ENCODE measurements around the gene SLC29A3. TPM values are rescaled to one million over a fixed set of nuclear protein-coding genes. Genes with fewer than 3 reads are reported as not detected.

Gene SLC29A3
- total and polyA plus RNA-seq, 10 of the 15 experiments (the other 5 are each of a cell fraction or from before 2014, with no cell fraction given), result 1.5 to 4.0 (median 2.7) TPM

- TF ChIP-seq NRF1 (conservative IDR thresholded peaks at IDR 0.05; ENCODE audit: low read depth, low read length) (no peak), BRCA1 (IDR thresholded peaks at IDR 0.05; ENCODE audit: low read depth, low read length) (no peak), BHLHE40 (IDR thresholded peaks at IDR 0.05; ENCODE audit: borderline replicate concordance in 1 of 2, low read depth in 2 of 2, low read length in 1 of 2) (0 out of 4 replicates have a peak, but pooled peaks of 1 of the 2 experiments have one; percentile 3), IKZF2 (IDR thresholded peaks at IDR 0.05) (no peak), FOXM1 (IDR thresholded peaks at IDR 0.05; ENCODE audit: low read depth, low read length) (no peak), ZNF217 (IDR thresholded peaks at IDR 0.05) (no peak), SPI1 (IDR thresholded peaks at IDR 0.05; ENCODE audit: borderline replicate concordance, insufficient read depth, low read depth, low read length) (peak; percentile 75), KDM1A (IDR thresholded peaks at IDR 0.05; ENCODE audit: borderline replicate concordance) (no peak)
- TF ChIP-seq, protein P1, sequence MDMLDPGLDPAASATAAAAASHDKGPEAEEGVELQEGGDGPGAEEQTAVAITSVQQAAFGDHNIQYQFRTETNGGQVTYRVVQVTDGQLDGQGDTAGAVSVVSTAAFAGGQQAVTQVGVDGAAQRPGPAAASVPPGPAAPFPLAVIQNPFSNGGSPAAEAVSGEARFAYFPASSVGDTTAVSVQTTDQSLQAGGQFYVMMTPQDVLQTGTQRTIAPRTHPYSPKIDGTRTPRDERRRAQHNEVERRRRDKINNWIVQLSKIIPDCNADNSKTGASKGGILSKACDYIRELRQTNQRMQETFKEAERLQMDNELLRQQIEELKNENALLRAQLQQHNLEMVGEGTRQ (IDR thresholded peaks at IDR 0.05; ENCODE audit: borderline replicate concordance, low read depth, low read length), result no peak
- FAIRE-seq, result no peak
- Histone ChIP-seq H4K20me1 (ENCODE audit: control insufficient read depth, insufficient read depth) (no peaks in the 10 kb centered on the region), H3K4me1 (ENCODE audit: control insufficient read depth, insufficient read depth, low read length) (peaks cover 9% of the 10 kb centered on the region; the same call in 1 of the 2 replicates), H3K4me3 (no peak overlapping the region), H3K4me2 (ENCODE audit: control insufficient read depth, insufficient read depth) (no peak overlapping the region), H3K27ac (ENCODE audit: control insufficient read depth, insufficient read depth) (no peak overlapping the region), H3K9ac (ENCODE audit: control insufficient read depth, insufficient read depth, low read length) (no peak overlapping the region), H3K9me3 (replicated peaks; ENCODE audit: control insufficient read depth, insufficient read depth, low read length) (no peaks in the 10 kb centered on the region), H2AFZ (ENCODE audit: control insufficient read depth, low read depth, low read length) (no peak overlapping the region), H3K27me3 (replicated peaks in 1 of 2; ENCODE audit: control insufficient read depth in 2 of 2, insufficient read depth in 2 of 2, low read length in 1 of 2) (no peaks in the 10 kb centered on the region), H3K36me3 (ENCODE audit: control insufficient read depth in 2 of 2, insufficient read depth in 2 of 2, low read length in 1 of 2) (no peaks in the 10 kb centered on the region), H3K79me2 (ENCODE audit: control insufficient read depth, insufficient read depth, low read length) (no peaks in the 10 kb centered on the region)
- WGBS (ENCODE audit: insufficient coverage, insufficient replicate concordance, low lambda C conversion rate, missing lambda C conversion rate), result 19% methylated on average over 3 of the region's 3 CpGs
- no peak for DNase-seq (ENCODE audit: low read depth, low spot score)
- ChIA-PET POLR2A (no interaction called here), CTCF (interaction anchor here (0.6 to 2.1 kb wide), 6 partner anchors 10 to 398 kb away, joined by 3 to 9 read pairs (median 7); partner anchors contain the start of gene SLC29A3), SMC1A (ENCODE audit: uncharacterized antibody, unreplicated experiment) (interaction anchor here (0.8 to 1.3 kb wide), 4 partner anchors 10 to 389 kb away, joined by 3 to 4 read pairs (median 3); partner anchors contain the start of gene SLC29A3), RAD21 (ENCODE audit: unreplicated experiment) (interaction anchor here (1.5 to 1.6 kb wide), 2 partner anchors 66 to 398 kb away, joined by 3 to 4 read pairs; no protein-coding TSS in a partner anchor)
- peak; percentile 74 for ATAC-seq
- BruUV-seq (replicated peaks), result no TSS peak
- in situ Hi-C loops (cut with MboI), result loop anchor here (5.0 to 10.0 kb wide), 4 partner anchors 262 to 585 kb away; no protein-coding TSS in a partner anchor
- intact Hi-C loops (cut with micrococcal nuclease; ENCODE audit: unreplicated experiment), result loop anchor here (10.0 kb wide), 1 partner anchor 175 kb away; no protein-coding TSS in a partner anchor
Measured at GRCh38 chr10:71309919-71310318, 9.1 kb upstream of the SLC29A3 start.

All from GM12878 (cell line).